AG04449 (cell line): ENCODE results near the gene TLCD2.

ENCODE experiments used
- CTCF ChIA-PET: fragments of 350-600 bp; formaldehyde crosslinking; extraction: SDS; loops from one replicate; lab custom pipeline; 2021; ENCODE audit warnings: antibody characterized with exemption; lab: Yijun Ruan, JAX
- POLR2A ChIA-PET: fragments of 400-600, 350-600 bp; formaldehyde crosslinking; extraction: SDS; loops from one replicate; lab custom pipeline; 2020; ENCODE audit warnings: antibody characterized with exemption, inconsistent platforms; lab: Yijun Ruan, JAX
- DNase-seq: peaks from one replicate; pipeline ENCODE4 v3.0.0-alpha.2; 2010; ENCODE audit warnings: low read depth, low spot score
- H3K4me3 ChIP-seq: 2 replicates; pipeline ENCODE4 v1.5.1; 2011; ENCODE audit warnings: low read depth, mild to moderate bottlenecking, control low read depth, low read length
- CTCF ChIP-seq: IDR thresholded peaks from one replicate; pipeline ENCODE4 v1.5.1; 2011; ENCODE audit warnings: mild to moderate bottlenecking, moderate library complexity, low read length, control low read depth, inconsistent platforms; ENCODE audit not compliant: insufficient read depth; ENCODE audit errors: missing control alignments

TLCD2 gene

GRCh38 chr17:1714980-1715802 lies 5.0 kb upstream of the TLCD2 start:
- peak overlapping the region; percentile 97 for H3K4me3 ChIP-seq
- no peak for TF ChIP-seq CTCF
- CTCF ChIA-PET = interaction anchor here (0.9 to 7.2 kb wide), 8 partner anchors 46 to 69 kb away, joined by 3 to 180 read pairs (median 6); no protein-coding TSS in a partner anchor
- DNase-seq = peak; percentile 57
- POLR2A ChIA-PET = interaction anchor here (0.6 to 3.3 kb wide), 15 partner anchors 11 to 329 kb away, joined by 3 to 16 read pairs (median 5); partner anchors contain the start of gene RILP

GRCh38 chr17:1714427-1714979 lies 4.3 kb upstream of the TLCD2 start:
- DNase-seq = peak; percentile 94
- ChIA-PET POLR2A (interaction anchor here (0.6 to 3.3 kb wide), 9 partner anchors 12 to 137 kb away, joined by 3 to 16 read pairs (median 4); partner anchors contain the start of gene RILP), CTCF (interaction anchor here (0.9 to 2.8 kb wide), 6 partner anchors 34 to 69 kb away, joined by 3 to 30 read pairs (median 6); no protein-coding TSS in a partner anchor)
- peak overlapping the region; percentile 97 for H3K4me3 ChIP-seq
- TF ChIP-seq CTCF = no peak

- CTCF ChIA-PET = interaction anchor here (0.7 to 2.8 kb wide), 11 partner anchors 8 to 74 kb away, joined by 3 to 30 read pairs (median 4); partner anchors contain the start of gene WDR81
- H3K4me3 ChIP-seq = peak overlapping the region; percentile 97
- DNase-seq = no peak
- POLR2A ChIA-PET = interaction anchor here (0.7 to 3.3 kb wide), 7 partner anchors 12 to 70 kb away, joined by 3 to 16 read pairs (median 4); no protein-coding TSS in a partner anchor
- TF ChIP-seq CTCF = peak; percentile 40
Observed at GRCh38 chr17:1713878-1714426, 3.8 kb upstream of the TLCD2 start.

GRCh38 chr17:1713160-1713877 lies 3.1 kb upstream of the TLCD2 start:
- POLR2A ChIA-PET = interaction anchor here (0.6 to 1.7 kb wide), 6 partner anchors 9 to 71 kb away, joined by 3 to 10 read pairs (median 4); no protein-coding TSS in a partner anchor
- CTCF ChIA-PET = interaction anchor here (0.7 to 2.8 kb wide), 13 partner anchors 9 to 139 kb away, joined by 3 to 30 read pairs (median 3); partner anchors contain the start of gene WDR81
- H3K4me3 ChIP-seq = peak overlapping the region; percentile 97
- no peak for TF ChIP-seq CTCF
- DNase-seq = no peak

GRCh38 chr17:1712271-1712670 lies 2.1 kb upstream of the TLCD2 start:
- H3K4me3 ChIP-seq = peak overlapping the region; percentile 97
- POLR2A ChIA-PET = interaction anchor here (1.0 to 1.2 kb wide), 3 partner anchors 10 to 43 kb away, joined by 3 to 4 read pairs (median 3); no protein-coding TSS in a partner anchor
- no peak for DNase-seq
- CTCF ChIA-PET = interaction anchor here (1.0 to 2.8 kb wide), 6 partner anchors 10 to 138 kb away, joined by 3 to 30 read pairs (median 8); no protein-coding TSS in a partner anchor
- no peak for TF ChIP-seq CTCF
